Muscle of leg (tissue), 16 donors: ENCODE data around the gene COL8A1. TPM values are rescaled to one million over a fixed set of nuclear protein-coding genes. Genes with fewer than 3 reads are reported as not detected.
"Not testable (repeated sequence)": the region's sequence is repeated elsewhere in the genome, so short reads cannot be mapped to it uniquely, and the experiment has no call there.

Experiments used
- DNase-seq: peaks from one replicate; pipeline ENCODE4 v3.0.0; 2013
- H3K27ac ChIP-seq: one replicate; pipeline ENCODE4 v1.5.1; 2013; ENCODE audit warnings: mild to moderate bottlenecking, low read length, control low read depth
- H3K27me3 ChIP-seq: one replicate; pipeline ENCODE4 v1.6.1; 2013; ENCODE audit warnings: low read length; ENCODE audit not compliant: control insufficient read depth, insufficient read depth
- H3K36me3 ChIP-seq: one replicate; pipeline ENCODE4 v1.6.1; 2013; ENCODE audit warnings: low read length; ENCODE audit not compliant: control insufficient read depth, insufficient read depth
- H3K4me1 ChIP-seq: one replicate; pipeline ENCODE4 v1.6.1; 2013; ENCODE audit warnings: low read length; ENCODE audit not compliant: control insufficient read depth, insufficient read depth
- H3K4me3 ChIP-seq: one replicate; pipeline ENCODE4 v1.5.1; 2013; ENCODE audit warnings: low read length, control low read depth
- H3K9me3 ChIP-seq: replicated peaks from 2 replicates; pipeline ENCODE4 v1.6.1; 2013; ENCODE audit warnings: low read depth, low read length; ENCODE audit not compliant: control insufficient read depth
- WGBS: methylation state at CpG from one replicate; pipeline ENCODE4 v1.1.5; 2013; ENCODE audit warnings: missing lambda C conversion rate; ENCODE audit not compliant: insufficient coverage; 5-methylcytosine and 5-hydroxymethylcytosine counted together
- long read RNA-seq, 11 donors: transcript quantifications; one replicate each; lab custom pipeline, GENCODE V29; 2026
- polyA plus RNA-seq, 8 donors: library from polyadenylated mRNA; unstranded; fragments of 120-200 nt; gene quantifications; one replicate each; pipeline versions ENCODE4 v1.2.1 to v1.2.3, GENCODE V29; 2013; ENCODE audit warnings: inconsistent platforms in 1 of 8, low replicate concordance in 1 of 8; ENCODE audit not compliant: insufficient read length in 8 of 8, insufficient read depth in 1 of 8
- total RNA-seq: library from RNA; stranded (reverse); fragments of 120-200 nt; gene quantifications from one replicate; pipeline ENCODE4 v1.2.4, GENCODE V29; 2013

COL8A1 gene
- 1.1 TPM for total RNA-seq
- 1 to 10 TPM in 5 of 8 donors, under 1 TPM in 3; 0.44 to 3.7 (median 1.3) TPM for polyA plus RNA-seq
- long read RNA-seq, donor 1, result 0 reads
- long read RNA-seq, donor 2, result 0 reads
- long read RNA-seq, donor 3, result 0 reads
- long read RNA-seq, donor 4, result 0 reads
- long read RNA-seq, donor 5, full-length matches to known transcripts, result 1 of 1 reads
- long read RNA-seq, donor 5, partial matches to known transcripts, result 0 of 1 reads
- long read RNA-seq, donor 5, other reads (novel, unspliced or antisense), result 0 of 1 reads
- long read RNA-seq, donor 6, result 0 reads
- long read RNA-seq, donor 7, result 0 reads
- long read RNA-seq, donor 8, result 0 reads
- long read RNA-seq, donor 9, result 0 reads
- long read RNA-seq, donor 10, result 0 reads
- long read RNA-seq, donor 11, partial matches to known transcripts, result 0 of 1 reads
- long read RNA-seq, donor 11, other reads (novel, unspliced or antisense), result 0 of 1 reads

DNA sequence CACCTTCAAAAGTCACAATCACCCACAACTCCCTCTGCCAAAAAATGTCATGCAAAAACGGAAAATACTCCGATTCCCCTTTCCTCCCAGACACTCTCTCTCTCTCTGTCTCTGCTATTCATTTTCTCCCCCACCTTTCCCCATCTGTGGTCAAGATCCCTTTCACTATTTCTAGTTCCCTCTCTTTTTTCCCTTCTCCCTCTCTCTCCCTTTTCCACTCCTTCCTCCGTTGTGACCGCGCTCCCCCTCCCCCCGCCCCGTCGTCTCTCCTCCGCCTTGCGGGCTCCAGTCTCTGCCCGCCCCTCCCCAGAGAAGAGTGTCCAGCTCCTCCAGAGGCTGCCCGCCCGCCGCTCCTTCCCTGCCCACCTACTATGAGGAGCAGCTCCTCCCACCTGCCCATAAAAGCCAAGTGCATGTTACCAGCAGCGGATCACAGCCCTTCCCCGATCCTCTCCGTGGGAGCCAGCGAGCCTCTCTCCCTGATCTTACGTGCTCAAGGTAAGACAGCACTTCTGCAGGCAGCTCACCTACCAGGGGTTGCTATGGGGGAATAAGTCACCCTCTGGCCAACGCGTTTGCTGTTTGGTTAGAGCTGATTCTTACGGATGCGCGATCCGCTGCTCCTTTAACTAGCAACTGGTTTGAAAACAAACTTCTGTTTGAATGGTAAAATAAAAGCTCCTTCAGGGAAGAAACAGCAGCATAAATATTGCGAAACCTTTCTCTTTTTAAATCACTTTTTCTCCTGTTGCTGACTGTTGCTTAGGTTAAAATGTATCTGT, at the start of gene COL8A1:
COL8A1 (plus strand) TSS at position 428 of the 782 bp plus-strand sequence. CDS start 152,089 bp downstream, outside the sequence.
- Histone ChIP-seq H3K4me3 (peak within 1 kb of the TSS; percentile 40), H3K36me3 (no peaks in the 10 kb centered on the region), H3K9me3 (no peaks in the 10 kb centered on the region), H3K4me1 (peaks cover 13% of the 10 kb centered on the region), H3K27ac (no peak within 1 kb of the TSS), H3K27me3 (peaks cover 29% of the 10 kb centered on the region)
- 0% methylated on average over 8 of the region's 26 CpGs for WGBS
- peak; percentile 42 for DNase-seq

DNA sequence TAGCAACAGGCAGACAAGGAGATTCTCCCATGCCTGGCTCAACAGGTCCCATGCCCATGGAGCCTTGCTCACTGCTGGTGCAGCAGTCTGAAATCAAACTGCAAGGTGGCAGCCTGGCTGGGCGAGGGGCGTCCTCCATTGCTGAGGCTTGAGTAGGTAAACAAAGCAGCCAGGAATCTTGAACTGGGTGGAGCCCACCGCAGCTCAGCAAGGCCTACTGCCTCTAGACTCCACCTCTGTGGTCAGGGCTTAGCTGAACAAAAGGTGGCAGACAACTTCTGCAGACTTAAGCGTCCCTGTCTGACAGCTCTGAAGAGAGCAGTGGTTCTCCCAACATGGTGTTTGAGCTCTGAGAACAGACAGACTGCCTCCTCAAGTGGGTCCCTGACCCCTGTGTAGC, 49.2 kb upstream of the COL8A1 start:
- not testable (repeated sequence) for H3K4me3 ChIP-seq, H3K36me3 ChIP-seq, H3K4me1 ChIP-seq, DNase-seq, H3K27ac ChIP-seq, H3K9me3 ChIP-seq, H3K27me3 ChIP-seq
- 73% methylated on average over 4 of the region's 4 CpGs for WGBS

DNA sequence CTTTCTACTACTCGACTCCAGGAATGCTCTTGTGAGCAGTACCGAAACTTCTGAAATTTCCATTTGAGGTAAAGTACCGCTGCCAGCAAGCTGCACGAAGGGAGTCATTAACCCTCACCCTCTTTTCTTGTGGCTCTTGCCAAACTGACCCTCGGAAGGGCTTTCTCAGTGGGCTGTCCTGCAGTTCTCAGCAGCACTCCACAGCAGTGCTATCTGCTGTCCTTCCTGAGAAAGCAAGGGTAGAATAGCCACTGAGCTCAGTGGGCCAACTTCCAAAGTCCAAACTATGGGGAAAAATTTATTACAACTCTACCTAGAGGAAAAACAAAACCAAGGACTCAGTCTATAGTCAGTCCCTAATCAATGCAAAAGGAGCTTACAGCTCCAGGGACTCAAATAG, 38.5 kb upstream of the COL8A1 start:
- peak; percentile 46 for DNase-seq
- no peaks in the 10 kb centered on the region for H3K9me3 ChIP-seq
- 42% methylated on average over 4 of the region's 5 CpGs for WGBS
- H3K4me3 ChIP-seq, result no peak overlapping the region
- H3K4me1 ChIP-seq, result no peaks in the 10 kb centered on the region
- H3K27ac ChIP-seq, result no peak overlapping the region
- no peaks in the 10 kb centered on the region for H3K27me3 ChIP-seq
- H3K36me3 ChIP-seq, result no peaks in the 10 kb centered on the region

GRCh38 chr3:99601515-99601914, 36.9 kb upstream of the COL8A1 start:
- H3K27ac ChIP-seq, result no peak overlapping the region
- no CpG with 5 or more reads among the region's 1 CpG for WGBS
- H3K4me3 ChIP-seq, result no peak overlapping the region
- no peaks in the 10 kb centered on the region for H3K27me3 ChIP-seq
- no peaks in the 10 kb centered on the region for H3K9me3 ChIP-seq
- no peaks in the 10 kb centered on the region for H3K36me3 ChIP-seq
- DNase-seq, result no peak
- no peaks in the 10 kb centered on the region for H3K4me1 ChIP-seq

DNA sequence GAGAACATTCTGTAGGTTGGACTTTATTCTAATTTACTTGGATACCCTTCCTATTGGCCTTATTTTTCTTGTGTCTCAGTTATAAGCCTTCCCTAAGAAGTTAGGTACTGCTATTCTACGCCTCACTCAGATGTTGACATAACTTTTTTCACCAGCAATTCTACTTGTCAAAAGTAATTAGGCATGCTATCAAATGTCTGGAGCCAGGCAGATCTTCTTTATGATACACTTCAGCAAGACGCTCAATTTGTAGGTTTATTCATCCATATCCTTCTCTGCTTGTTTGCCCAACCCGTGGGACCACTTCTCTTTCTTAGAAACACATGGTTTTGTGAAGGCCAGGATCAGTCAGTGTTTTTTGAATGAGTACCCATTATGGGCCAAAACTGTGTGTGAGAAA, 36.2 kb upstream of the COL8A1 start:
- WGBS, result no CpG with 5 or more reads among the region's 3 CpGs
- no peak for DNase-seq
- Histone ChIP-seq H3K27ac (no peak overlapping the region), H3K4me3 (no peak overlapping the region), H3K27me3 (no peaks in the 10 kb centered on the region), H3K4me1 (no peaks in the 10 kb centered on the region), H3K36me3 (no peaks in the 10 kb centered on the region), H3K9me3 (no peaks in the 10 kb centered on the region)

DNA sequence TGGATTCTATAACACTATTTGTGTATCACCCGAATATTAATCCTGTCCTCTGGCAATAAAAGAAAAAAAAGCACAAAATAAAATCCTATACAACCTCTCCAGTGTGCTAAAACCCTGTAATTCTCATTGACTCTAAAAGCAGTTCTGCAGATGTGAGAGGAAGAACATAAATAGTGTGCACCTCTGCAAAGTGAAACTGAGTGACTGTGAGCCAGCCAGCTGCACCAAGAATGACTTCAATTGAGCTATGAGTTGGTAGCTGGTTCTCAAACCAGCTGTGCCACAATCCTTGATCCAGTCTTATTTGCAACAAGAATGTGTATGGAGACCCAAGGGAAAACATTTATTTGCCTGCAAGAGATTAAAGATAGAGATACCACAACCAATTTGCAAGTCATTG, 31.2 kb upstream of the COL8A1 start:
- H3K4me1 ChIP-seq, result no peaks in the 10 kb centered on the region
- H3K27ac ChIP-seq, result no peak overlapping the region
- H3K9me3 ChIP-seq, result no peaks in the 10 kb centered on the region
- peak; percentile 50 for DNase-seq
- no CpG with 5 or more reads among the region's 1 CpG for WGBS
- no peaks in the 10 kb centered on the region for H3K36me3 ChIP-seq
- no peak overlapping the region for H3K4me3 ChIP-seq
- no peaks in the 10 kb centered on the region for H3K27me3 ChIP-seq

DNA sequence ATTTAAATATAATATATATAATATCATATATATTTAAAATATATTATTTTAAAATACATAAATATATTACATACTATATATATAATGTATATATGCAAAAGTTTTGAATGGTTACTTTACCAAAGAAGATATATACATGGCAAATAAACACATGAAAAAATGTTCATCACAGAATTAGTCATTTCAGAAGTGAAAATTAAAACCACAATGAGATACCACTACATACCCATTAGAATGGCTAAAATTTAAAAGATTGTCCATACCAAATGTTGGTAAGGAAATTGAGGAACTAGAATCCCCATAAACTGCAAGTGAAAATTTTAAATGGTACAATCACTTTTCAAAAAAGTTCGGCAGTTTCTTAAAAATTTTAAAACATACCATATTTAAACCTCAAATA, 23.6 kb upstream of the COL8A1 start:
- DNase-seq, result no peak
- H3K27me3 ChIP-seq, result no peaks in the 10 kb centered on the region
- no peak overlapping the region for H3K27ac ChIP-seq
- no peaks in the 10 kb centered on the region for H3K36me3 ChIP-seq
- no peaks in the 10 kb centered on the region for H3K4me1 ChIP-seq
- H3K9me3 ChIP-seq, result no peaks in the 10 kb centered on the region
- no peak overlapping the region for H3K4me3 ChIP-seq
- no CpG with 5 or more reads among the region's 1 CpG for WGBS

DNA sequence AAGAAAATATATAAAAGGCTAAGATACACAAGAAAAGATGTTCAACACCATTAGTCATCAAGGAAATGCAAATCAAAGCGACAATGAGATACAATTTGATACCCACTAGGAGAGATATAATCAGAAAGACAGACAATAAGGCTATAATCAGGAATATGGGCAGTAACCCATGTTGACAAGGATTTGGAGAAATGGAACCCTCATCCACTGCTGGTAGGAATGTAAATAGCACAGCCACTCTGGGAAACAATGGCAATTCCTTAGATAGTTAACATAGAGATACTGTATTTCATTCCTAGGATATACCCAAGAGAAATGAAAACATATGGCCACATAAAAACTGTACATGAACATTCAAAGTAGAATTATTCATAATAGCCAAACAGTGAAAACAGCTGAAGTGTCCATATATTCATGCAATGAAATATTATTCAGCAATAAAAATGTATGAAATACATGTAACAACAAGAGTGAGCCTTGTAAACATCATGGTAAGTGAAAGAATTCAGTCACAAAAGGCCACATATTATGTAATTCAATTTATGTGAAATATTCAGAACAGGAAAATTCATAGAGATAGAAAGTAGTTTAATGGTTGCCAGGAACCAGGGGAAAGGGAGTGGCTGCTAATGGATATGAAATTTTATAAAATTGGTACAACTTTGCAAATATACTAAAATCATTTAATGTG, 18.2 kb upstream of the COL8A1 start:
- no CpG with 5 or more reads among the region's 1 CpG for WGBS

DNA sequence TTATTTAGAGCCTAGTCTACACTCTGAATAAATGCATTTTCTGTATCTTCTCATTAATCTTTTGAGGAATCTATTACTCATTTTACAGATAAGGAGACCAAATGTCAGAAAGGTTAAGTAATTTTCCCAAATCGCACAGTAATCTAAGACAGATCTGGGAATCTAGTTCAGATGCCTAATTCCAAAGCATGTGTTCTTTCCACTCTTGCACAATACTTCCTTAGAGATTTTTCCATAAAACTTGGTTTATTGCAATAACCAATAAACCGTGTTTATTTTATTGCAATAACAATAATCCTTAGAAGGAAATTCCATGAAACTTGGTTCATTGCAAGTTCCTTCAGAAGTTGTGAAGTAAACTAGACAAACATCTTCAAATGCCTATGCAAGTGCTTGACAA, 17.4 kb upstream of the COL8A1 start:
- WGBS, result no CpG with 5 or more reads among the region's 2 CpGs

More for the DNA sequence above, 18.2 kb upstream of the COL8A1 start:
- Histone ChIP-seq H3K9me3 (no peaks in the 10 kb centered on the region), H3K4me1 (no peaks in the 10 kb centered on the region), H3K36me3 (no peaks in the 10 kb centered on the region), H3K27me3 (no peaks in the 10 kb centered on the region), H3K27ac (no peak overlapping the region), H3K4me3 (no peak overlapping the region)
- DNase-seq, result no peak

More for the DNA sequence above, 17.4 kb upstream of the COL8A1 start:
- H3K27ac ChIP-seq, result no peak overlapping the region
- no peaks in the 10 kb centered on the region for H3K36me3 ChIP-seq
- H3K27me3 ChIP-seq, result no peaks in the 10 kb centered on the region
- H3K9me3 ChIP-seq, result no peaks in the 10 kb centered on the region
- H3K4me1 ChIP-seq, result no peaks in the 10 kb centered on the region
- DNase-seq, result no peak
- no peak overlapping the region for H3K4me3 ChIP-seq
